HG02571 (cell line): ENCODE results near the gene KLHDC4.
"Not testable (repeated sequence)": the region's sequence is repeated elsewhere in the genome, so short reads cannot be mapped to it uniquely, and the experiment has no call there.

Experiments used
- ATAC-seq: cut with Tn5 transposase; IDR thresholded peaks from one replicate; pipeline ENCODE4 v1.9.1; 2021; ENCODE audit warnings: mild to moderate bottlenecking, moderate library complexity; ENCODE audit not compliant: unreplicated experiment

Gene KLHDC4

DNA sequence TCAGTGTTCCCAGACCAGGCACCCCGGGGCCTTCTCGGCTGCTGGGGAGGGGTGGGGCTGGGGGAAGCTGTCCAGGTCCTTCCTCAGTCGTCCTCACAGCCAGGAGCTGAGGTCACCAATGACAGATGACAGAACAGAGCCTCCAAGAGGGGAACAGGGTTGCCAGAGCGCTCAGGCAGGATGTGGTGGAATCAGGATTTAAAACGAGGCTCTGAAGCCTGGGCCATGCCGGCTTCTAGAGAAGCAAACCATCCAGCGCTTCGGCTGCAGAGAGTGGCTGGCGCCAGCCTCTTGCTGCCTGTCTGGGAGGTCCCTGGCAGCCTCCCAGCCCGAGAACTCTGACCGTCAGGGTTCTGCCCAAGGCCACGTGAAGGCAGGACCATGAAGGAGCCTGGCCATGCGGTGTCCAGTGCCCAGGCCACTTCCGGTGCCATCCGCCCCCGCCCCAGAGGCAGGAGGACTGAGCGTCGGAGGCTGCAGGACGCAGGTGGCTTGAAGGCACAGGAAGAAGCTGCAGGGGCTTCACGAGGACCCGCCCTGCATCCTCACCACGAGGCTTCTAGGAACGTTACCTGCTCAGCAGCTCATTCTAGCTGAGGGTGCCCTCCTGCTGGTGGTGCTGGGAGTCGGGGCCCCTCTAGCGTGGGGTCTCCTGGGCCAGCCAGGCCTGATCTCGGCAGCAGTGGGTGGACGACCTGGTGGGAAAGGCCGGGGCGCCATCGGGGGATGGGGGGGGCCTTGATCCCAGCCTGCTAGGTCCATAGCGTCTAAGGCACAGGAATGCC is 78.5 kb downstream of the KLHDC4 start:
- ATAC-seq: no peak

- no peak for ATAC-seq
These were observed 79.1 kb downstream of the KLHDC4 start for GRCh38 chr16:87686697-87687096.

DNA sequence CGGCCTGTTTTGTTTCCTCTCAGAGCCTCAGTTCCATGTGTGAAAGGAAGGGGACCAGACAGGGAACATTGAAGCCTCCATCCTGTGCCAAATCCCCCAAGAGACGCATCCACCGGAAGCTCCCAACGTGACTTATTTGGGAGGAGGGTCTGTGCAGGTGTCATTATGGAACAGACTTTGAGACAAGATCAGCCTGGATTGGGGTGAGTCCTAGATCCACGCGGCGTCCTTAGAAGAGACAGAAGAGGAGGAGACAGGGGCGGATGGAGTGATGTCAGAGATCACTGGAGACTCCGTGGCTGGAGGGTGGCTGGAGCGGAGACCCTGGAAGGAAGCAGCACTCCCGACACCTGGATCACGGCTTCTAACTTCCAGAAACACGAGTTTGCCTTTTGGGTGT is 80.0 kb downstream of the KLHDC4 start:
- ATAC-seq: no peak

DNA sequence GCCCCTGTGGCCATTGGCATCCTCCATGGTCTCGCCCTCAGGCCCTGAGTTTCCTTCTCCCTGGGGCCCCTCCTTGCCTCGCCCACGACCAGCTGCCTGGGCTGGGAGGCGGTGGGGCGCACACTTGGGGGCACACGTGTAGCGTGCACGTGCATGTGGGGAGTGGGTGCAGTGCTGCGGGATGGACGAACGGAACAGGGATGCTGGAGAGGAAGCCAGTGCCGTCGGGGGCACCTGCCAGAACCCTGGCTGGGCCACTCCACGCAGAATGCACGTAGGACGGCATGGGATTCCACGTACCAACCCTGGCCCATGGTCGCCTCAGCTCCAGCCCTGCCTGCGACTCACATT is 80.4 kb downstream of the KLHDC4 start:
- ATAC-seq: no peak

GRCh38 chr16:87684711-87685404 is 80.9 kb downstream of the KLHDC4 start:
- ATAC-seq: no peak

- ATAC-seq: no peak
These were observed 81.6 kb downstream of the KLHDC4 start for GRCh38 chr16:87684106-87684677.

DNA sequence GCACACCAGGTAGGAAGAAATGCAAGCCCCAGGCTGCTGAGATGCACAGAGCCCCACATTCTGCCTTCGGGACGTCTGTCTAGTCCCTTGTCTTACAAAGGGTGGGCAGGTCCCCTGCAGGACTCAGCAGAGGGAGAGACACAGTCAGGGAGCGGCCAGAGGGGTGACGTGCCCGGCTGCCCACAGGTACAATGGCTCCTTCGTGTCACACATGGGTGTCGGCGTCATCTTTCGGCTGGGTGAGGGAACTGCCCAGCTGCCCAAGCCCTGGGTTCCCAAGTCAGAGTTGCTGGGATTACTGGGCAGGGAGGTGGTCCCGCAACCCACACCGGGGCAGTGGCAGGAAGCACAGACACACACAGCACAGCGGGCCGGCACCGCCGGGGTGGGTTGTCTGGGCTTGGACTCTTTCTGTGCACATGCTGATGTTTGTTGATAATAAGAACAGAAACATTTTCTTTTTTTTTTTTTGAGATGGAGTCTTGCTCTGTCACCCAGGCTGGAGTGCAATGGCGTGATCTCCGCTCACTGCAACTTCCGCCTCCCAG is 82.9 kb downstream of the KLHDC4 start:
- ATAC-seq: no peak

DNA sequence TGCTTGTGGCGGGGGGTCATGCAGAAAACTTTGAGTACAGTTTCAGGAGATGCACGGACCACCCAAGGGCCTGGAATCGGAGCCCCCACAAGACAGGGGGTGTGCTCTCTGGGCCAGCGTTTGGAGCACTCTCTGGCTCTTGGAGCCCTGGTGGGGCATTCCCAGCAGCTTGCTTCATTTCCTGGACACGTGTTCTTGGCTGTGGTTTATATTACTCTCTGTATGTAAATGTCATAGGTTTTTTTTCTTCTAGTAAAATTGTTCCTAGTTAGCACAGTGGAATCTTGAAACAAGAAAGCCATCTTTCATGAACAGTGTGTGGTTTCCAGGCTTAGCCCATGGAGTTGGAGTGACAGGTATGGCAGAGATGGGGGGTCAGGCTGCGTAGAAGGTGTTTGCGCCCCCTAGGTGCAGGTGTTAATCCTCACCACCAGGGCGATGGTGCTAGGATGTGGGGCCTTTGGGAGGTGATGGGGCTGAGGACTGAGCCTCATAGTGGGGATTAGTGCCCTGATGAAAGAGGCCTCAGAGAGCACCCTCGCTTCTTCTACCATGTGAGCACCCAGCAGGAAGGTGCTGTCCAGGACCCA is 83.7 kb downstream of the KLHDC4 start:
- no peak for ATAC-seq

DNA sequence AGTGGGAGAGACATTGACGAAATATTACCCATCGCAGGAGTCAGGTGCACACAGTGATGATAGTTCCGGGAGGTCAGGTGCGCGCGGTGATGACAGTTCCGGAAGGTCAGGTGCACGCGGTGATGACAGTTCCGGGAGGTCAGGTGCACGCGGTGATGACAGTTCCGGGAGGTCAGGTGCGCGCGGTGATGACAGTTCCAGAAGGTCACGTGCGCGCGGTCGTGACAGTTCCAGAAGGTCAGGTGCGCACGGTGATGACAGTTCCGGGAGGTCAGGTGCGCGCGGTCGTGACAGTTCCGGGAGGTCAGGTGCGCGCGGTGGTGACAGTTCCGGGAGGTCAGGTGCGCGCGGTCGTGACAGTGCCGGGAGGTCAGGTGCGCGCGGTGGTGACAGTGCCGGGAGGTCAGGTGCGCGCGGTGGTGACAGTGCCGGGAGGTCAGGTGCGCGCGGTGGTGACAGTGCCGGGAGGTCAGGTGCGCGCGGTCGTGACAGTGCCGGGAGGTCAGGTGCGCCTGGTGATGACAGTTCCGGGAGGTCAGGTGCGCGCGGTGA is 84.7 kb downstream of the KLHDC4 start:
- ATAC-seq: not testable (repeated sequence)

- ATAC-seq: no peak
These were observed 85.5 kb downstream of the KLHDC4 start for GRCh38 chr16:87680272-87680644.

DNA sequence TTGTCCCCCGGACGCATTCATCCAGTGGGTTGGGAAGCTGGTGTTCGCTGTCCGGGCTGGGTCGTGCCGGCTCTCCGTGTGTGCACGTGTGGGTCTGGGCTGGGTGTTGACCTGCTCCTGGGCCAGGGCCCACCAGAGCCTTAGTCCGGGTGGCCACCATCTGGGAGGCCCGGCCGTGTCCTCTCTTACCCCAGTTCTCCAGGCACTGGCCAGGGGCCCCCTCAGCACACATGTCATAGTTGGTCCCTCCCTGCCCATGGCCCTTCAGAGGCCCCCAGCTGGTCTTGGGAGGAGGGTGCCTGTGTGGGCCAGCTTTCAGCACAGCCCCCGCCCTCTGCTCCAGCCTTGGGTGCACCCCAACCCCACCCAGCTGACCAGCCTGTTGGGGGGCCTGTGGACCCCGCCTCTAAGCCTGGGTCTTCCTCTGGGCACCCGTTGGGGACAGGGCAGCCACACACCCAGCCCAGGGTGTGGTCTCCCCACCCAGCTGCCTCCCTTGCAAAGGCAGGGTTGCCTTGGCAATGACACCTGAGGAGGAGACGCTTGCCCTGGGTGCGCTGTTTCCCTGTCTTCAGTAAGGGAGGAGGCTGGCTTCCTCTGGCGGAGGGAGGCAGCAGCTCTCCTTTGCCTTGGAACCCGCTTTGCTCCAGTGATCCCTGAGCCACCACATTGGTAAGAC is 86.1 kb downstream of the KLHDC4 start:
- no peak for ATAC-seq

GRCh38 chr16:87678618-87679017 is 87.2 kb downstream of the KLHDC4 start:
- ATAC-seq: no peak

DNA sequence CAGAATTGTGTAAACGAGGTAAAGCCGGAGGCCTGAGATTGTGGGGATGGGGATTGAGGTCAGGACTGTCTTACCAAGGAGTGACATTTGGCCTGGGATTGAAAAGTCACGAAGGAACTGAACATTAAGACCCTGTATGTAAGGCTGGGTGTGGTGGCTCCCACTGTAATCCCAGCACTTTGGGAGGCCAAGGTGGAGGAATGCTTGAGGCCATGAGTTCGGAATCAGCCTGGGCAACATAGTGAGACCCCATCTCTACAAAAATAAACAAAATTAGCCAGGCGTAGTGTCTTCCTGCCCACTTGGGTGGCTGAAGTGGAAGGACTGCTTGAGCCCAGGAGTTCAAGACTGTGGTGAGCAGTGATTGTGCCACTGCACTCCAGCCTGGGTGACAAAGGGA is 88.0 kb downstream of the KLHDC4 start:
- no peak for ATAC-seq

DNA sequence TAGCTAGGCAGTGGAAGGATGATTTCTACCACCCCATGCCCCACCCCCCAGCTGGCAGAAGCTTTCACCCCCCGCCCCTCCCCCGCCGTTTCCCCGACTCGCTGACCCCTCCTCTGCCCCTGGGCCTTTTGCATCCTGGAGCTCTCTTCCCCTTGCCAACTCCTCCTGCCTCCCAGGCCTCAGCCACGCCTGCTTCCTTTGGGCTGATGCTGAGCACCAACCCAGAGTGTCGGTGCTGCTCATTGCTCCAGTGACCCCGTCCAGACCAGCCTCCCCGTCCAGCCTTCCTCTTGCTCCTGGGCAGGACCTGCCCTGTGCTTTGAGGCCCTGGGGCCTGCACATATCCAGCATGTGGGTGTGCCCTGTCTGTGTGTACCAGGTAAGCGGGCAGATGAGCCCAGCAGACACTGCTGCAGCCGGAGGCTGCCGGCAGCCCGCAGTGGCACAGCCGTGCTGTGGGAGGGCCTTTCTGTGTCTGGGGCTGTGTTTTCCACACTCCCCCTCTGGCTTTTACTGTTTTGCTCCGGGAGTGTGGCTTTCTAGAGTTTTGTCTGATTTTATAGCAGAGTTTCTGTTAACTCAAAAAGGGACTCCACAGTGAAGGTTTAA is 90.6 kb downstream of the KLHDC4 start:
- ATAC-seq: no peak

DNA sequence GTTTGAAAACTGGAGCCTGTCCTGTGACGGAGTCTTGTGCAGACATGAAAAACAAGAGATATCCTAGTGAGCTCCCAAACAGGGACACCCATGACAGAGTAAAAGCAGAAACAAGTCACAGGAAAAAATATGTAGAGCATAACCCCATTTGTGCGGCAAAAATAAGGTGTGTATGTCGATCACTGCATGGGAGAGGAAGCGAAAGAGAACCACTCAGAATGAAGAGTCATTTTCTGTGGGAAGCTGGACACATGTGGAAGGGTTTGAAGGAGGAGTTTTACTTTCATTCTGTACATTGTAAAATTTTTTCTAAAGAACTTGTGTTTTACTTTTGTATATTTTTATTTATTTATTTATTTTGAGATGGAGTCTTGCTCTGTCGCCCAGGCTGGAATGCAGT is 91.4 kb downstream of the KLHDC4 start:
- ATAC-seq: no peak

DNA sequence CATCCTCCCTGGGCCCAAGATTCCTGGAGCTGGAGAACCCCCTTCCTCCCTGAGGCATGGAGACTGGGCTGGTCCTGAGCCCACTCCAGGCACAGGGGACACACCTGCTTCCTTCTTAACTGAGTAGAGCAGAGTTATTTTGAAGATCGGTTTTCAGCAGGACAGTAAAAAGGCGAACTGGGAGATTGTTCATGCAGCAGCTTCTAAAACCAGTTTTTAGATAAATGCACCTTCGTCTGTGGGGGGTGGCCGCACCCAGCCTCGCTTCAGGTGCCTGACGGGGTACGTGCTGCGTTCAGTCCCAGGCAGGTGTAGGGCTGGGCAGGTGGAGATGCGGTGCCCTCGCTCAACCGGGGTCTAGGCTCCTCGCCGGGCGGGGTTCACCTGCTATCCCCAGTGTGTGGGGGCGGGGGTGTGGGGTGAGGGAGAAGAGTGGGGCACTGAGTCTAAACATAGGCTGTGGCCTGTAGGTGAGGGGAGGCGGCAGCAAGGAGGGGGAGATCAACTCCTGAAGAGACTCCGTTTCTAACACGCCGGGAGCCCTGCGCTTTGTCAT is 94.0 kb downstream of the KLHDC4 start:
- no peak for ATAC-seq

GRCh38 chr16:87671221-87671620 is 94.6 kb downstream of the KLHDC4 start:
- ATAC-seq: no peak

DNA sequence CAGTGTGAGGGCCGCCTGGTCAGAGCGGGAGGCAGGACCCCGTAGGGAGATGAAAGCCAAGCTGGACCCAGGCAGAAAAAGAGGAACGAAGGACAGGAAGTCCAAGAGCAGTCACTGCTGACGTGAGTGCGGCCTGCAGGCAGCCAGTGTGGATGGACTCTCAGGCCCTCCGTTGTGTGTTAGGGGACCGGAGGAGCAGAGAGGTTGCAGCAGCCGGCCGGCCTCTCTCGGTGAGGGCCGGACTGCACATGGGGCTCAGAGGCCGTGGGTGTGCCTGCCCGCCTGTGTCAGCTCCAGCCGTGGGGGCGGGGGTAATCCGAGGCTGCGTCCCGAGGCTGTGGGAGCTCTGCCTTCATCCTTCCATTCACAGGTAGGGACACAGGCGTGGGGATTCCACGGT is 96.1 kb downstream of the KLHDC4 start:
- no peak for ATAC-seq

- ATAC-seq: no peak
These were observed 97.8 kb downstream of the KLHDC4 start for GRCh38 chr16:87667946-87668345.

- ATAC-seq: no peak
These were observed 98.3 kb downstream of the KLHDC4 start for GRCh38 chr16:87667443-87667842.
